HL-60 (cell line): ENCODE results near the gene CBFA2T2.

Source experiments
- DNase-seq, 2 experiments: peaks; one replicate each; pipeline ENCODE4 v3.0.0-alpha.2; 2010 to 2020; ENCODE audit warnings: low read depth in 1 of 2, low spot score in 1 of 2
- H3K27ac ChIP-seq: fragments of 250-450 bp; sonication (Bioruptor Pico); replicated peaks from 2 replicates; pipeline ENCODE4 v1.5.1; 2020; ENCODE audit warnings: mild to moderate bottlenecking, moderate library complexity
- H3K27me3 ChIP-seq: fragments of 250-450 bp; sonication (Bioruptor Pico); 2 replicates; pipeline ENCODE4 v1.5.1; 2021; ENCODE audit warnings: mild to moderate bottlenecking, moderate library complexity; ENCODE audit not compliant: insufficient read depth, poor library complexity, severe bottlenecking
- H3K4me3 ChIP-seq: replicated peaks from 2 replicates; pipeline ENCODE4 v1.5.1; 2011; ENCODE audit warnings: mild to moderate bottlenecking, control low read depth, low read length; ENCODE audit not compliant: insufficient read depth
- CTCF ChIP-seq: IDR thresholded peaks from one replicate; pipeline ENCODE4 v1.5.1; 2011; ENCODE audit warnings: low read length, control low read depth, inconsistent platforms; ENCODE audit not compliant: insufficient read depth
- GABPA ChIP-seq: IDR thresholded peaks from 2 replicates; pipeline ENCODE4 v1.6.1; 2012; ENCODE audit warnings: low read depth
- POLR2AphosphoS5 ChIP-seq: IDR thresholded peaks from 2 replicates; pipeline ENCODE4 v1.6.1; 2012; ENCODE audit warnings: low read depth
- REST ChIP-seq: IDR thresholded peaks from 2 replicates; pipeline ENCODE4 v1.6.1; 2012; ENCODE audit warnings: low read depth; ENCODE audit not compliant: insufficient replicate concordance
- SPI1 ChIP-seq: IDR thresholded peaks from 2 replicates; pipeline ENCODE4 v1.6.1; 2012; ENCODE audit warnings: low read depth, mild to moderate bottlenecking, borderline replicate concordance

Gene CBFA2T2

GRCh38 chr20:33657704-33658095, 167.8 kb downstream of the CBFA2T2 start:
- H3K4me3 ChIP-seq: no peak overlapping the region
- no peak for DNase-seq
- H3K27ac ChIP-seq: no peak overlapping the region
- TF ChIP-seq CTCF: no peak
- TF ChIP-seq GABPA: no peak
- no peak for TF ChIP-seq REST
- no peaks in the 10 kb centered on the region for H3K27me3 ChIP-seq

- no peak for DNase-seq
- no peak overlapping the region for H3K27ac ChIP-seq
- TF ChIP-seq SPI1 (no peak), CTCF (no peak), GABPA (no peak), POLR2AphosphoS5 (no peak)
- no peak overlapping the region for H3K4me3 ChIP-seq
- no peaks in the 10 kb centered on the region for H3K27me3 ChIP-seq
Observed at GRCh38 chr20:33658510-33658909, 168.6 kb downstream of the CBFA2T2 start.

- no peak for DNase-seq
- Histone ChIP-seq H3K27me3 (no peaks in the 10 kb centered on the region), H3K4me3 (no peak overlapping the region), H3K27ac (no peak overlapping the region)
- TF ChIP-seq SPI1: no peak
- no peak for TF ChIP-seq POLR2AphosphoS5
- TF ChIP-seq GABPA: no peak
- TF ChIP-seq REST: no peak
- no peak for TF ChIP-seq CTCF
Observed at GRCh38 chr20:33658929-33659328, 169.0 kb downstream of the CBFA2T2 start.

- no peak overlapping the region for H3K27ac ChIP-seq
- DNase-seq: no peak
- no peak overlapping the region for H3K4me3 ChIP-seq
- no peaks in the 10 kb centered on the region for H3K27me3 ChIP-seq
- TF ChIP-seq GABPA (no peak), REST (no peak), CTCF (no peak), POLR2AphosphoS5 (no peak), SPI1 (no peak)
Observed at GRCh38 chr20:33659341-33660034, 169.6 kb downstream of the CBFA2T2 start.
